ENCODE measurements around the gene DNER.
"Not testable (repeated sequence)": the region's sequence is repeated elsewhere in the genome, so short reads cannot be mapped to it uniquely, and the experiment has no call there.

The DNER gene

DNA sequence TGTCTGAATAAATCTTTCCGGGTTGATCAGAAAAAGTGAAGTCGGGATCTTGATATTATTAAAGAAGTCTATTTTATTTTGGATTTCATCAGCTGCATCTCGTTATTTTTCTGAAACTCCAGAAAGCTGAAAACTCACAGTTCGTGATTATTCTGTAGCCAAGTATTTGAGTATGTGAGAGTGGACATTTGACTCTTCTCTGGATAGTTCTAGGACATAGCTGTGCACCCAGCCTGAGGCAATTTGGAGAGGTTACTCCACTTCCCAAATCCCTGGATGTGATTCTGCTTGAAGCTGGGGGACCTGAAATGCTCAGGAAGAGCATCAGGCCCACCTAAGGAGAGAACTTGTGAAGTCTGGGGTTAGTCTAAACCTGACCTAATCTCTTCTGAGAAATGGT lies 325.6 kb downstream of the DNER start:
- TF ChIP-seq, protein P1, sequence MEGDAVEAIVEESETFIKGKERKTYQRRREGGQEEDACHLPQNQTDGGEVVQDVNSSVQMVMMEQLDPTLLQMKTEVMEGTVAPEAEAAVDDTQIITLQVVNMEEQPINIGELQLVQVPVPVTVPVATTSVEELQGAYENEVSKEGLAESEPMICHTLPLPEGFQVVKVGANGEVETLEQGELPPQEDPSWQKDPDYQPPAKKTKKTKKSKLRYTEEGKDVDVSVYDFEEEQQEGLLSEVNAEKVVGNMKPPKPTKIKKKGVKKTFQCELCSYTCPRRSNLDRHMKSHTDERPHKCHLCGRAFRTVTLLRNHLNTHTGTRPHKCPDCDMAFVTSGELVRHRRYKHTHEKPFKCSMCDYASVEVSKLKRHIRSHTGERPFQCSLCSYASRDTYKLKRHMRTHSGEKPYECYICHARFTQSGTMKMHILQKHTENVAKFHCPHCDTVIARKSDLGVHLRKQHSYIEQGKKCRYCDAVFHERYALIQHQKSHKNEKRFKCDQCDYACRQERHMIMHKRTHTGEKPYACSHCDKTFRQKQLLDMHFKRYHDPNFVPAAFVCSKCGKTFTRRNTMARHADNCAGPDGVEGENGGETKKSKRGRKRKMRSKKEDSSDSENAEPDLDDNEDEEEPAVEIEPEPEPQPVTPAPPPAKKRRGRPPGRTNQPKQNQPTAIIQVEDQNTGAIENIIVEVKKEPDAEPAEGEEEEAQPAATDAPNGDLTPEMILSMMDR (IDR thresholded peaks at IDR 0.05; ENCODE audit: low read depth, low read length, missing control alignments): no peak
- H3K4me3 ChIP-seq (ENCODE audit: low read depth, low read length): no peak overlapping the region
- DNase-seq (ENCODE audit: low read depth): no peak
- in situ Hi-C loops (cut with HindIII; ENCODE audit: low sequenced_read_pairs): no loop called here

DNA sequence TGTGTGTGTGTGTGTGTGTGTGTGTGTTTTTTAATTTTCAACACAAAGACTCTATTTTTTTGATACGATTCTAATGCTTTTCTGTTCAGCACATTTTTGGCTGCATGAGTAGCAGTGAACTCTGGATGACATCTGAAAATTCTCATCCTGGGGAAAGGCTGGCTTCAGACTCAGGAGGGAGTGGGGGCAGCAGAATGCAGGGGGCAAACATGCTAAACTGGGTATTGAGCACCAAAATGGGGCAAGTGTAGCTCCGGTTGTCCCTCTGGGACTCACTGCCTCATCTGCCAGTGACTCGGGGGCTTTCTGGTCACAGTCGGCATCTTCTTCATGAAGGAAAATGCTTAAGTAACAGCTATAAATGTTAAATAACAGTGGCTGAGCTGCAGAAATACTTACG lies 326.5 kb downstream of the DNER start:
- TF ChIP-seq, protein P1 (IDR thresholded peaks at IDR 0.05; ENCODE audit: low read depth, low read length, missing control alignments): no peak
- H3K4me3 ChIP-seq (ENCODE audit: low read depth, low read length): no peak overlapping the region
- in situ Hi-C loops (cut with HindIII; ENCODE audit: low sequenced_read_pairs): no loop called here
- DNase-seq (ENCODE audit: low read depth): no peak

DNA sequence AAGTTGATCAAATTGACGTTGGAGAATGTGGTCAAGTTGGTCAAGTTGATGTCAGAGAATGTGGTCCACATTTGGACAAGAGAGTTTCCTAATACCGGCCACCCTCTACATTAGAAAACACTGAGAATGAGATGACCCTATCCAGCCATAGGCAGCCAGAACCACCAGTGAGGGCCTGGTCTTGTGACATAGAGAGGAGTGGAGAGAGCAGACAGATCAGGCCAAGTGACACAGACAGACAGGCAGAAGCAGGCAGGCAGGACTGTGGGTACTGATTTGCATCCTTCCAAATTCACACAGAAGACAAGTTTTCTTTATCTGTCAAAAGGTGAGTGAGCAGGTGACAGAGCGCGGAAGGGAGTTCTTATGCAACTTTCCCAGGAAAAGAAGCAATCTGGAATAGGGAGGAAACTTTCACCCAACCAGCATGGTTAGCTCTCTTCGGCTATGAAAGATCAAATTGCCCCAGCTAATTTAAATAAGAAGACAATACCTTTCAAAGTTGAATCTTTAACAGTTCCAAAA lies 334.2 kb downstream of the DNER start:
- DNase-seq (ENCODE audit: low read depth): no peak
- TF ChIP-seq, protein P1 (IDR thresholded peaks at IDR 0.05; ENCODE audit: low read depth, low read length, missing control alignments): no peak
- no peak overlapping the region for H3K4me3 ChIP-seq (ENCODE audit: low read depth, low read length)
- in situ Hi-C loops (cut with HindIII; ENCODE audit: low sequenced_read_pairs): no loop called here

DNA sequence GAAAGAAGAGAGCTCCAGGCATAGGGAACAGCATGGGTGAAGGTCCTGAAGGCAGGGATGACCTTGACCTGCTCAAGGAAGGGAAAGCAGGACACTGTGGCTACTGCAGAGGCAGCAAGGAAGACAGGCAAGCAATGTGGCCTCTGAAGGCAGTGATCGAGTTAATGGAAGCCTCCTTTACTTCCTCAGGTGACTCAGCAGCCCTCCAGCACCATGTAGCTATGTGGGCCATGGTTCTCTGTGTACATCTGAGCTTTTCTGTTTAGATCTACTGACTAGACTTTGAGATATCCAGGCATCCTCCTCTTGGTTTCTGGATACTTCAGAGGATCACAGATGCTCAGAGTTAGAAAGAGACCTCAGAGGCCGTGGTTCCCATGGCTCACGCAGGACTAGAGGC lies 336.0 kb downstream of the DNER start:
- DNase-seq (ENCODE audit: low read depth): no peak
- in situ Hi-C loops (cut with HindIII; ENCODE audit: low sequenced_read_pairs): no loop called here
- H3K4me3 ChIP-seq (ENCODE audit: low read depth, low read length): no peak overlapping the region
- TF ChIP-seq, protein P1 (IDR thresholded peaks at IDR 0.05; ENCODE audit: low read depth, low read length, missing control alignments): no peak

DNA sequence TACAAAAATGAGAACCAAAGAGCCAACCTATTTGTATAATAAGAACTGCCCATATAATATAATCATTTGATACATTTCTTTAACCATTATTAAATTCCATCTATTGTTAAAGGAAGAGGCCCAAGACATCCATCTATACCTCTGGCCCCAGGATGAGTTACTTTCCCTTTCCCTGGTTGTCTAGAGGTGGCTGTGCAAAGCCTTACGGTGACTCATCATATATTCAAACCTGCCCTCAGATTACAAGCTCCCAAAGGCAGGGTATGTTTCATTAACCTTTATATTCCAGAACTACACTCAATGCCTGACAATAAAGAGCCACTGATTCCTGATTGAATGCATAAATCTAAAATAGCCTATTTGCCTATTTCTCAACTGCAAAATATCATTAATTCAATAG lies 337.5 kb downstream of the DNER start:
- H3K4me3 ChIP-seq (ENCODE audit: low read depth, low read length): no peak overlapping the region
- DNase-seq (ENCODE audit: low read depth): no peak
- in situ Hi-C loops (cut with HindIII; ENCODE audit: low sequenced_read_pairs): no loop called here
- TF ChIP-seq, protein P1 (IDR thresholded peaks at IDR 0.05; ENCODE audit: low read depth, low read length, missing control alignments): no peak

DNA sequence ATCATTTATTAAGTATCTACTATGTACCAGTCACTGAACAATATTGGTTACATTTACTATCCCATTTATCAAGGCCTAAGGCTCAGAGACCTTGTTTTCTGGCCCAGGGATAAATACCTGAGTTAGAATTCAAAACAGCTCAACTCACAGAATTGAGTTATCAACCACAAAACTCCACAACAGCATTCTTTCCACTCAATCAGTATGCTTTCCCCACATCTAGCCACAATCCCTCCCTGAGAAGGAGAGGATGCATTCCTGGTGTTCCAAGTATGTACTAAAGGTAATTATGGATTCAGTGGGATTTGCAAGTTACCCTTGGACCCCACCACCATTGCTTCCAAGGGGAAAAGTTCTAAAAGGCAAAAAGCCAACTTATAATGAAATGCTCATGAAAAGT lies 339.1 kb downstream of the DNER start:
- in situ Hi-C loops (cut with HindIII; ENCODE audit: low sequenced_read_pairs): no loop called here
- TF ChIP-seq, protein P1 (IDR thresholded peaks at IDR 0.05; ENCODE audit: low read depth, low read length, missing control alignments): no peak
- peak; percentile 34 for DNase-seq (ENCODE audit: low read depth)
- H3K4me3 ChIP-seq (ENCODE audit: low read depth, low read length): no peak overlapping the region

DNA sequence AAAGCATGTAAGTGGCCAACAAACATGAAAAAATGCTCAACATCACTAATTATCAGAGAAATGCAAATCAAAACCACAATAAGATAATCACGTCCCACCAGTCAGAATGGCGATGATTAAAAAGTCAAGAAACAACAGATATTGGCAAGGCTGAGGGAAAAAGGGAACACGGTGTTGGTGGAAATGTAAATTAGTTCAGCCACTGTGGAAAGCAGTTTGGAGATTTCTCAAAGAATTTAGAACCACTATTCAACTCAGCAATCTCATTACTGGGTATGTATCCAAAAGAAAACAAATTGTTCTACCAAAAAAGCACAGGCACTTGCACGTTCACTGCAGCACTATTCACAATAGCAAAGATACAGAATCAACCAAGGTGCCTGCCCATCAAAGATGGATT lies 341.0 kb downstream of the DNER start:
- DNase-seq (ENCODE audit: low read depth); in situ Hi-C loops (cut with HindIII; ENCODE audit: low sequenced_read_pairs); H3K4me3 ChIP-seq (ENCODE audit: low read depth, low read length): not testable (repeated sequence)

Data from astrocyte of the cerebellum (primary cell).